ENCODE measurements around the gene PAF1.

GRCh38 chr19:39427707-39428106 is 36.8 kb upstream of the PAF1 start:
- TF ChIP-seq CTCF (IDR thresholded peaks at IDR 0.05), result no peak
- no peak for TF ChIP-seq EZH2 (IDR thresholded peaks at IDR 0.05)

All from neural progenitor cell (in vitro differentiated cells).